Psoas muscle (tissue), 8 donors: Measurements from ENCODE around the gene CYTH4. TPM values are rescaled to one million over a fixed set of nuclear protein-coding genes. Genes with fewer than 3 reads are reported as not detected.

Source experiments
- ATAC-seq, 4 donors: fragments of 200-7000 bp; cut with Tn5 transposase; one replicate each; pipeline ENCODE4 v1.9.1; 2020; ENCODE audit warnings: moderate library complexity in 3 of 4, mild to moderate bottlenecking in 2 of 4
- DNase-seq, 2 donors: peaks; one replicate each; pipeline ENCODE4 v3.0.0-alpha.2; 2020
- H3K27ac ChIP-seq: fragments of 200-600 bp; one replicate; pipeline ENCODE4 v1.8.0; 2022
- H3K27me3 ChIP-seq, 3 donors: fragments of 200-600 bp in 1 of 3; one replicate each; pipeline versions ENCODE4 v1.6.1 to v1.8.0; 2013 to 2022; ENCODE audit warnings: low read length in 2 of 3, mild to moderate bottlenecking in 2 of 3, moderate library complexity in 1 of 3; ENCODE audit not compliant: insufficient read depth in 3 of 3
- H3K36me3 ChIP-seq, 2 donors: fragments of 200-600 bp in 1 of 2; one replicate each; pipeline versions ENCODE4 v1.6.1 to v1.8.0; 2013 to 2022; ENCODE audit warnings: low read depth in 1 of 2, mild to moderate bottlenecking in 1 of 2, moderate library complexity in 1 of 2; ENCODE audit not compliant: insufficient read depth in 1 of 2
- H3K4me1 ChIP-seq: fragments of 200-600 bp; one replicate; pipeline ENCODE4 v1.8.0; 2022
- H3K4me3 ChIP-seq: fragments of 200-600 bp; one replicate; pipeline ENCODE4 v1.8.0; 2022; ENCODE audit warnings: mild to moderate bottlenecking
- H3K9me3 ChIP-seq: fragments of 200-600 bp; one replicate; pipeline ENCODE4 v1.8.0; 2022
- CTCF ChIP-seq: fragments of 200-600 bp; IDR thresholded peaks from one replicate; pipeline ENCODE4 v1.8.0; 2022; ENCODE audit warnings: antibody characterized with exemption
- WGBS, 3 donors: extraction: QIAGEN DNeasy Blood & Tissue Kit; methylation state at CpG; one replicate each; pipeline versions ENCODE4 v1.1.6 to v1.1.7; 2013; 5-methylcytosine and 5-hydroxymethylcytosine counted together
- intact Hi-C, 2 donors: fragments of 100-400 bp; cut with DNase I; formaldehyde crosslinking; loops; one replicate each; pipeline versions ENCODE4 v1.11.0 to v1.14.2; 2022
- polyA plus RNA-seq, 3 donors: library from polyadenylated mRNA; stranded (reverse); fragments of 200-250 nt; gene quantifications; one replicate each; pipeline ENCODE4 v1.2.3, GENCODE V29; 2013
- total RNA-seq, 4 donors: library from RNA; stranded (reverse); fragmentation: NEBNext Ultra II Directional in 2 of 4; extraction: Animal tissue kit (Norgen Biotek cat#: 25700) in 2 of 4; gene quantifications; one replicate each; pipeline versions ENCODE4 v1.2.1 to v1.2.4, GENCODE V29; 2021 to 2023
- donor health status: healthy with polysubstance abuse.
- donor health status: DM: no; HTN: no; CAD: no; lungs with moderate emphysema.
- donor health status: Bipolar disorder and iron deficiency.
- donor health status: healthy.
- donor health status: DM: yes; HTN: yes; CAD: no.
- donor health status: DM: no; HTN: no; CAD: no.
- donor health status: DM: no; HTN: no; CAD: no.
- donor health status: DM: yes; HTN: yes; CAD: no.

CYTH4 gene
- total and polyA plus RNA-seq, 7 donors, result 0.63 to 8.5 (median 3.0) TPM

- DNase-seq (peak; percentile 63 to 69), ATAC-seq (peak; percentile 76 to 87 (median 81))
- Histone ChIP-seq H3K27me3 (peaks cover 0 to 30% (median 17%) of the 10 kb centered on the region in 3 donors), H3K9me3 (no peaks in the 10 kb centered on the region), H3K4me1 (no peaks in the 10 kb centered on the region), H3K36me3 (no peaks in the 10 kb centered on the region), H3K4me3 (no peak overlapping the region), H3K27ac (no peak overlapping the region)
- peak; percentile 66 for TF ChIP-seq CTCF
- WGBS, 3 donors, result 26 to 34% (median 28%) methylated on average over 11 of the region's 11 CpGs
- intact Hi-C loops, result loop anchor here (5.0 to 10.0 kb wide), 3 partner anchors 108 to 248 kb away; partner anchors contain the start of genes CDC42EP1 (in 1 of the 2) and ELFN2 (in 1 of the 2)
These were observed 34.6 kb downstream of the CYTH4 start for GRCh38 chr22:37316875-37317371.

DNA sequence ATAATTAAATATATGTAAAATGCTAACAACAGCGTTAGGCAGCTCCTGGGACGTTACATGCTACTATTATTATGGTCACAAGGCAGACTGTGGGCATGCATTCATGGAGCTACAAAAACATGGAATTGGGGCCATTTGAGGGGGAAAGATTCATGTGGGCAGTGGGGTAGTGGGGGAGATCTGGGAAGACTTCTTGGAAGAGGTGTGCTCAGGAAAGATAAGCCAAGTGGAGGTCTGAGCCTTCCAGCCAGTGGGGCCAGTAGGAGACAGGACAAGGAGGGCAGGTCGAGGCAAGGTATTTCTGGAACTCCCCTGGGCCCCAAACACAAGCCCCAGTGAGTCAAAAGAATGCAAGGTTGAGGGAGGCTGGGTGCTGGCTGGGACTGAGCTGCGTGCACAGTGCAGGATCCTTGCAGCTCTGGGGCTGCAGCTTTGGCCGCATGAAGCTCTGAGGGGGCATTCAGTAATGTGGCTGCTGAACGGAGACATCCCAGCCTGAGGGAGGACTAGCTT, 35.4 kb downstream of the CYTH4 start:
- Histone ChIP-seq H3K9me3 (no peaks in the 10 kb centered on the region), H3K36me3 (no peaks in the 10 kb centered on the region), H3K27ac (no peak overlapping the region), H3K4me3 (no peak overlapping the region), H3K27me3 (peaks cover 0 to 31% (median 19%) of the 10 kb centered on the region in 3 donors), H3K4me1 (no peaks in the 10 kb centered on the region)
- intact Hi-C loops, result loop anchor here (2.0 to 10.0 kb wide), 4 partner anchors 107 to 247 kb away; partner anchors contain the start of genes CDC42EP1 (in 1 of the 2) and ELFN2 (in 1 of the 2)
- no peak for ATAC-seq
- DNase-seq, result no peak
- TF ChIP-seq CTCF, result no peak
- WGBS, 3 donors, result 73 to 78% (median 76%) methylated on average over 6 of the region's 6 CpGs

DNA sequence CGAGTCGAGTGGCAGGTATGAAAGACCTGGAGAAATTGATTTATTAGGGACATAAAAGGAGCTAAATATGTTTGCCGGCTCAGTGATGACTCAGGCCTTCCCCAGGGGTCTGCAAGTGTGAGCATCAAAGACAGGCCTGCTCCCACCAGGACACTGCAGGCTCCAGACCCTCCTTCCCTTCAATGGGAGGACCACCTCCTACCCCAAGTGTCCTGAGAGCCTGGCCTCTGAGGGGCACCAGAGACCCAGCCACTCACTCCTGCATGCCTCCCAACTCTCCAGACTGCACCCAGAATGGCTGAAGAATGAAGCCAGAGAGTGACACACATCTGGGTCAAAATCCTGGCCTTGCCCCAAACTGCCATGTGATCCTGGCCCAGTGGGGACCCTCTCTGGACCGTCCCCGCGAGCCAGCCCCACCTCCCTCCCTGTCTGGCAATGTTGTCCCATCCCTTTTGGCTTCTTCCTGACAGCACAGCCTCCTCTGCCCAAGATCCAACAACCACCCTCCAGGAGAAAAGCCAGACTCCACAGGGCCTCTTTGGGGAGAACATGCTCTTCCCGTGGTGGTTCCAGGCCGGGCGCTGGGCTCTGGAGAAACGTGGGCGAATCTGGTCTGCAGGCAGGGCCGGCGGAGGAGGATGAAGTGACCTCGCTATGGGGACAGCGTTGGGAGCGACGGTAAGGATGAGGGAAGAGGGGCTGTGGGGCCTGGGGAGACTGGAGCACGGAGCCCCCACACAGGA, 36.2 kb downstream of the CYTH4 start:
- Histone ChIP-seq H3K27ac (no peak overlapping the region), H3K27me3 (peaks cover 0 to 36% (median 21%) of the 10 kb centered on the region in 3 donors), H3K4me3 (no peak overlapping the region), H3K36me3 (no peaks in the 10 kb centered on the region), H3K4me1 (no peaks in the 10 kb centered on the region), H3K9me3 (no peaks in the 10 kb centered on the region)
- DNase-seq, result no peak
- 44 to 51% (median 46%) methylated on average over 18 of the region's 18 CpGs for WGBS, 3 donors
- no peak for ATAC-seq
- TF ChIP-seq CTCF, result no peak
- intact Hi-C loops, result loop anchor here (2.0 to 10.0 kb wide), 4 partner anchors 106 to 246 kb away; partner anchors contain the start of genes CDC42EP1 (in 1 of the 2) and ELFN2 (in 1 of the 2)

DNA sequence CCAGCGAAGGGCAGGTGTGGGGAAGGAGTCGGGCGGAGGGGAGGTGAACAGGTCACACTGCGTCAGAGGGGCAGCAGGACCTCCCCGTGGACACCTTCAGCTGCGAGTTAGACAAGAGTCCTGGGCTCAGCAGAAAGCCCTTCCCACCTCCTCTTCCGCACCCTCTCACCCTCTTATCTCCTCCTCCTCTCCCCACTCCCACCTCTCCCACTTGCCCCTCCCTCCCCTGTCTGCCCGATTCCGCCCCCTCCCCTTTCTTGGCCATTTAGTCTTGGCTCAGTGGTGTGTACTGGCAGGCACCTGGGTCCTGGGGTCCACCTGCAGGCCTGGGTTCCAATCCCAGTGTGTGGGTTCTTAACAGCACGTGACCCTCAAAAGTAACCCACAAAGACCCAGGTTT, 37.2 kb downstream of the CYTH4 start:
- 55 to 76% (median 66%) methylated on average over 4 to 10 of the region's 10 CpGs for WGBS, 3 donors
- no peak for DNase-seq

More for the DNA sequence above, 37.2 kb downstream of the CYTH4 start:
- H3K4me1 ChIP-seq, result no peaks in the 10 kb centered on the region
- H3K27me3 ChIP-seq, result peaks cover 0 to 45% (median 23%) of the 10 kb centered on the region in 3 donors
- H3K9me3 ChIP-seq, result no peaks in the 10 kb centered on the region
- H3K4me3 ChIP-seq, result no peak overlapping the region
- no peaks in the 10 kb centered on the region for H3K36me3 ChIP-seq
- TF ChIP-seq CTCF, result no peak
- intact Hi-C loops, result loop anchor here (2.0 to 10.0 kb wide), 4 partner anchors 105 to 245 kb away; partner anchors contain the start of genes CDC42EP1 (in 1 of the 2) and ELFN2 (in 1 of the 2)
- H3K27ac ChIP-seq, result no peak overlapping the region
- ATAC-seq, result no peak
